H1 (cell line): ENCODE results near the gene CYP26A1. TPM values are rescaled to one million over a fixed set of nuclear protein-coding genes. Genes with fewer than 3 reads are reported as not detected.

Experiments
- CTCF ChIA-PET: fragments of 300-600 bp; sonication (Branson Sonifier 250); formaldehyde crosslinking; loops from one replicate; lab custom pipeline; 2021; ENCODE audit not compliant: partially characterized antibody; lab: Charles Lee
- POLR2A ChIA-PET: fragments of 300-600 bp; sonication (Branson Sonifier 250); formaldehyde crosslinking; loops from one replicate; lab custom pipeline; 2021; ENCODE audit warnings: inconsistent platforms; ENCODE audit not compliant: partially characterized antibody; lab: Charles Lee
- DNase-seq, 2 experiments: peaks; one replicate each; pipeline versions ENCODE4 v3.0.0 to v3.0.0-alpha.2; 2010 to 2022; ENCODE audit warnings: low spot score in 2 of 2, low read depth in 1 of 2, mixed read lengths in 1 of 2
- FAIRE-seq: peaks from 2 replicates; lab custom pipeline; 2011; peaks lifted over from hg19 to GRCh38; lab: Jason Lieb, UNC
- H2AFZ ChIP-seq: 2 replicates; pipeline ENCODE4 v1.8.1; 2012; ENCODE audit warnings: low read length, inconsistent platforms
- H2AK5ac ChIP-seq: 2 replicates; pipeline ENCODE4 v1.6.1; 2013; ENCODE audit warnings: low read depth, low read length
- H2BK120ac ChIP-seq: replicated peaks from 2 replicates; pipeline ENCODE3; 2013; ENCODE audit warnings: low read depth, low read length, inconsistent platforms
- H2BK12ac ChIP-seq: 2 replicates; pipeline ENCODE4 v1.6.1; 2013; ENCODE audit warnings: low read depth, low read length
- H2BK15ac ChIP-seq: 2 replicates; pipeline ENCODE4 v1.6.1; 2013; ENCODE audit warnings: low read length
- H2BK20ac ChIP-seq: 2 replicates; pipeline ENCODE4 v1.6.1; 2013; ENCODE audit warnings: low read length
- H2BK5ac ChIP-seq: 2 replicates; pipeline ENCODE4 v1.6.1; 2013; ENCODE audit warnings: low read depth, low read length
- H3K14ac ChIP-seq: 2 replicates; pipeline ENCODE4 v1.6.1; 2013; ENCODE audit warnings: inconsistent platforms; ENCODE audit not compliant: insufficient read length
- H3K18ac ChIP-seq: 2 replicates; pipeline ENCODE4 v1.6.1; 2013; ENCODE audit warnings: low read length; ENCODE audit errors: extremely low read depth
- H3K23ac ChIP-seq: 2 replicates; pipeline ENCODE4 v1.6.1; 2013; ENCODE audit warnings: inconsistent platforms; ENCODE audit not compliant: insufficient read length
- H3K23me2 ChIP-seq: 2 replicates; pipeline ENCODE4 v1.6.1; 2013; ENCODE audit warnings: low read depth, low read length
- H3K27ac ChIP-seq: 2 replicates; pipeline ENCODE4 v1.6.1; 2011; ENCODE audit warnings: low read depth, low read length, inconsistent platforms
- H3K27me3 ChIP-seq, 4 experiments: replicated peaks in 1 of 4; 1 replicate in 1 of 4; 2 replicates in 3 of 4; pipeline versions ENCODE4 v1.6.1 to v1.8.1; 2011 to 2013; ENCODE audit warnings: low read length in 3 of 4, mild to moderate bottlenecking in 3 of 4, inconsistent platforms in 2 of 4, mixed read lengths in 2 of 4, moderate library complexity in 1 of 4; ENCODE audit not compliant: control insufficient read depth in 3 of 4, insufficient read depth in 3 of 4; ENCODE audit errors: extremely low read depth in 1 of 4
- H3K36me3 ChIP-seq, 4 experiments: 2 replicates each; pipeline versions ENCODE4 v1.6.1 to v1.8.1; 2011 to 2013; ENCODE audit warnings: mild to moderate bottlenecking in 4 of 4, low read length in 3 of 4, moderate library complexity in 2 of 4, control low read depth in 1 of 4, inconsistent platforms in 1 of 4; ENCODE audit not compliant: insufficient read depth in 4 of 4, control insufficient read depth in 2 of 4
- H3K4ac ChIP-seq: replicated peaks from 2 replicates; pipeline ENCODE3; 2013; ENCODE audit warnings: low read length, low read depth, mixed read lengths, inconsistent platforms; ENCODE audit not compliant: insufficient read length
- H3K4me1 ChIP-seq, 4 experiments: replicated peaks in 1 of 4; 1 replicate in 1 of 4; 2 replicates in 3 of 4; pipeline versions ENCODE4 v1.6.1 to v1.8.1; 2011 to 2013; ENCODE audit warnings: low read length in 3 of 4, inconsistent platforms in 2 of 4, mixed read lengths in 1 of 4; ENCODE audit not compliant: insufficient read depth in 4 of 4, control insufficient read depth in 3 of 4
- H3K4me2 ChIP-seq, 2 experiments: 2 replicates each; pipeline versions ENCODE4 v1.6.1 to v1.8.1; 2011 to 2013; ENCODE audit warnings: low read depth in 2 of 2, low read length in 2 of 2, control low read depth in 1 of 2, inconsistent platforms in 1 of 2, mild to moderate bottlenecking in 1 of 2; ENCODE audit not compliant: insufficient read depth in 1 of 2
- H3K4me3 ChIP-seq, 4 experiments: fragments of 200-600, 300-600 bp in 1 of 4; sonication (generic), shearing (Covaris generic), sonication (Bioruptor Twin) in 1 of 4; 2 replicates each; pipeline versions ENCODE4 v1.5.1 to v1.8.1; 2011 to 2016; ENCODE audit warnings: low read length in 4 of 4, low read depth in 3 of 4, control low read depth in 2 of 4, inconsistent platforms in 2 of 4, mild to moderate bottlenecking in 2 of 4, mixed read lengths in 1 of 4, moderate library complexity in 1 of 4; ENCODE audit not compliant: insufficient read depth in 2 of 4; ENCODE audit errors: extremely low read depth in 1 of 4
- H3K56ac ChIP-seq: replicated peaks from 2 replicates; pipeline ENCODE3; 2013; ENCODE audit warnings: low read depth, mild to moderate bottlenecking, mixed read lengths, low read length, inconsistent platforms; ENCODE audit not compliant: insufficient read length
- H3K79me1 ChIP-seq: 2 replicates; pipeline ENCODE4 v1.6.1; 2013; ENCODE audit warnings: low read depth, low read length, control low read depth
- H3K79me2 ChIP-seq, 2 experiments: 2 replicates each; pipeline versions ENCODE4 v1.6.1 to v1.8.1; 2012 to 2013; ENCODE audit warnings: low read length in 2 of 2, mild to moderate bottlenecking in 2 of 2, inconsistent platforms in 1 of 2; ENCODE audit not compliant: insufficient read depth in 2 of 2, control insufficient read depth in 1 of 2
- H3K9ac ChIP-seq, 4 experiments: replicated peaks in 1 of 4; 1 replicate in 1 of 4; 2 replicates in 3 of 4; pipeline versions ENCODE4 v1.6.1 to v1.8.1; 2011 to 2013; ENCODE audit warnings: low read depth in 3 of 4, low read length in 3 of 4, control low read depth in 2 of 4, mild to moderate bottlenecking in 2 of 4, moderate library complexity in 2 of 4, inconsistent platforms in 1 of 4; ENCODE audit errors: extremely low read depth in 1 of 4
- H3K9me3 ChIP-seq, 2 experiments: 2 replicates each; pipeline versions ENCODE4 v1.6.1 to v1.8.1; 2012 to 2013; ENCODE audit warnings: mild to moderate bottlenecking in 2 of 2, moderate library complexity in 2 of 2, control low read depth in 1 of 2, inconsistent platforms in 1 of 2, low read depth in 1 of 2, low read length in 1 of 2, mixed read lengths in 1 of 2; ENCODE audit not compliant: insufficient read depth in 2 of 2
- H4K20me1 ChIP-seq, 2 experiments: replicated peaks in 1 of 2; 2 replicates each; pipeline versions ENCODE3 to v1.8.1; 2011 to 2013; ENCODE audit warnings: inconsistent platforms in 2 of 2, low read length in 2 of 2, mild to moderate bottlenecking in 1 of 2; ENCODE audit not compliant: insufficient read depth in 2 of 2, control insufficient read depth in 1 of 2
- H4K5ac ChIP-seq: 2 replicates; pipeline ENCODE4 v1.6.1; 2013; ENCODE audit warnings: low read length, low read depth, mixed read lengths, inconsistent platforms; ENCODE audit not compliant: insufficient read length
- H4K8ac ChIP-seq: 2 replicates; pipeline ENCODE4 v1.8.0; 2013; ENCODE audit warnings: mild to moderate bottlenecking, moderate library complexity, low read length, inconsistent platforms; ENCODE audit not compliant: insufficient read depth; ENCODE audit errors: extremely low read depth
- H4K91ac ChIP-seq: replicated peaks from 2 replicates; pipeline ENCODE3; 2013; ENCODE audit warnings: low read length, mixed read lengths, inconsistent platforms; ENCODE audit not compliant: insufficient read length
- ATF2 ChIP-seq: IDR thresholded peaks from 2 replicates; pipeline ENCODE4 v1.6.1; 2012; ENCODE audit warnings: low read length, inconsistent platforms
- BCL11A ChIP-seq, 2 experiments: IDR thresholded peaks; one replicate each; pipeline ENCODE4 v1.6.1; 2011; ENCODE audit warnings: low read depth in 2 of 2, low read length in 2 of 2, mild to moderate bottlenecking in 2 of 2
- EZH2 ChIP-seq: fragments of 200-600 bp; sonication (generic); IDR thresholded peaks from 2 replicates; pipeline ENCODE4 v1.7.1; 2012; ENCODE audit warnings: low read depth, mild to moderate bottlenecking, moderate library complexity, low read length, inconsistent platforms; ENCODE audit not compliant: severe bottlenecking
- NANOG ChIP-seq: IDR thresholded peaks from 2 replicates; pipeline ENCODE4 v1.6.1; 2011; ENCODE audit warnings: low read length, low read depth, mild to moderate bottlenecking, inconsistent platforms; ENCODE audit not compliant: insufficient read depth, poor library complexity, severe bottlenecking
- PHF8 ChIP-seq: fragments of 200-600 bp; sonication (generic); conservative IDR thresholded peaks from 2 replicates; pipeline ENCODE4 v1.7.1; 2012; ENCODE audit warnings: low read depth, mild to moderate bottlenecking, inconsistent platforms, low read length, moderate library complexity
- POLR2AphosphoS5 ChIP-seq: IDR thresholded peaks from 2 replicates; pipeline ENCODE4 v1.6.1; 2011; ENCODE audit warnings: low read depth, low read length
- RXRA ChIP-seq: IDR thresholded peaks from 2 replicates; pipeline ENCODE4 v1.6.1; 2011; ENCODE audit warnings: low read depth, mild to moderate bottlenecking, low read length, moderate library complexity; ENCODE audit not compliant: insufficient read depth
- ZNF274 ChIP-seq: IDR thresholded peaks from 2 replicates; pipeline ENCODE4 v1.7.0; 2012; ENCODE audit warnings: low read length, borderline replicate concordance; ENCODE audit errors: extremely low read depth
- WGBS, 2 experiments: shearing (Covaris generic) in 1 of 2; methylation state at CpG; one replicate each; pipeline versions ENCODE4 v1.1.6 to v1.1.7; 2013 to 2015; ENCODE audit warnings: low lambda C conversion rate in 2 of 2, mixed read lengths in 2 of 2, inconsistent platforms in 1 of 2, low coverage in 1 of 2, missing lambda C conversion rate in 1 of 2; ENCODE audit not compliant: insufficient replicate concordance in 2 of 2, insufficient coverage in 1 of 2, insufficient read length in 1 of 2; ENCODE audit errors: extremely low coverage in 1 of 2, missing lambda C conversion rate in 1 of 2; 5-methylcytosine and 5-hydroxymethylcytosine counted together
- polyA plus RNA-seq, 7 experiments: library from polyadenylated mRNA; depleted of rRNA in 3 of 7; stranded (reverse) in 5 of 7; unstranded in 2 of 7; fragments of >200 nt in 5 of 7; fragments of 200-250 nt in 2 of 7; gene quantifications; 1 replicate in 5 of 7; 2 replicates in 1 of 7; 4 replicates in 1 of 7; pipeline versions ENCODE4 v1.2.1 to v1.2.3, GENCODE V29; 2011 to 2013; ENCODE audit warnings: missing spikeins in 2 of 7, mixed read lengths in 2 of 7
- total RNA-seq: library from RNA; stranded (reverse); fragmentation: NEBNext Ultra II Directional; extraction: Animal tissue kit (Norgen Biotek cat#: 25700); gene quantifications from 2 replicates; pipeline ENCODE4 v1.2.1, GENCODE V29; 2021

The CYP26A1 gene
- total and polyA plus RNA-seq, 2 of the 8 experiments (the other 6 are each of a cell fraction or from before 2014, with no cell fraction given): 5.0 to 9.1 TPM

DNA sequence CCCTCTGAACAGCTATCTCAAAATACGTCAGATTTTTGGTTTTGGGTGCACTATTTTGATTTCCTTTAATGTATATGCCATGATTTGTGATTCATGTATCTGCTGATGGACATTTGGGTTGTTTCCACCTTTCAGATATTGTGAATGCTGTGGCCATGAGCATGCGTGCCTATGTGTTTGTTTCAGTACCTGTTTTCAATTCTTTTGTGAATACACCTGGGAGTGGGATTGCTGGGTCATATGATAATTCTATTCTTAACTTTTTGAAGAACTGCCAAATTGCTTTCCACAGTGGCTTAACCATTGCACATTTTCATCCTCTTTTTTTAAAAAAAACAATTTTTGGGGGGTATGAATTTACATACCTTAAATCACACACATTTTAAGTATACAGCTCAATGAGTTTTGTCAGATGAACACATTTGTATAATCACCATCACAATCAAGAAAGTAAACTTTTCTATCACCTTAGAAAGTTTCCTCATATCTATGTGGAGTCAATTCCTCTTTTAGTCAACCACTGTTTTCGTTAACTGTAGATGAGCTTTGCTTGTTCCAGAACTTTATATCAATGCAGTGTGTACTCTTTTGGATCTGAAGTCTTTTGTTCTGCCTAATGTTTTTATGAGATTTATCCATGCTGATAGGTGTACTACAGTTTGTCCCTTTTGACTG lies 36.9 kb downstream of the CYP26A1 start:
- 88% methylated on average over 3 of the region's 3 CpGs; no CpG with 5 or more reads in 1 of the 2 experiments for WGBS, 2 experiments
- 0 out of 2 replicates have a peak overlapping the region, but pooled peaks have one; percentile 90 for H2BK20ac ChIP-seq
- FAIRE-seq: no peak

More for the DNA sequence above, 36.9 kb downstream of the CYP26A1 start:
- no peak overlapping the region for H4K91ac ChIP-seq
- H3K36me3 ChIP-seq: no peaks in the 10 kb centered on the region
- no peak overlapping the region for H3K56ac ChIP-seq
- ChIA-PET CTCF (interaction anchor here (0.5 to 1.7 kb wide), 5 partner anchors 15 to 246 kb away, joined by 3 to 5 read pairs (median 4); no protein-coding TSS in a partner anchor), POLR2A (interaction anchor here (1.2 to 1.4 kb wide), 2 partner anchors 8 to 162 kb away, joined by 3 read pairs; no protein-coding TSS in a partner anchor)
- H2AFZ ChIP-seq: no peak overlapping the region
- DNase-seq: no peak
- no peaks in the 10 kb centered on the region for H4K20me1 ChIP-seq
- no peaks in the 10 kb centered on the region for H3K9me3 ChIP-seq
- no peak overlapping the region for H2BK12ac ChIP-seq
- no peak for TF ChIP-seq BCL11A (IDR thresholded peaks at IDR 0.05; ENCODE audit: low read depth in 2 of 2, low read length in 2 of 2)
- TF ChIP-seq EZH2: no peak
- no peak for TF ChIP-seq RXRA
- no peak for TF ChIP-seq PHF8
- TF ChIP-seq ZNF274: no peak
- TF ChIP-seq NANOG: no peak
- no peak for TF ChIP-seq POLR2AphosphoS5
- TF ChIP-seq ATF2: no peak
- no peaks in the 10 kb centered on the region for H3K79me2 ChIP-seq
- no peak overlapping the region for H3K14ac ChIP-seq
- no peak overlapping the region for H3K4me3 ChIP-seq
- H3K4me2 ChIP-seq: no peak overlapping the region
- no peaks in the 10 kb centered on the region; a peak in 1 of 7 replicates for H3K4me1 ChIP-seq
- no peak overlapping the region for H4K5ac ChIP-seq
- peaks cover 0 to 2% (median 0%) of the 10 kb centered on the region in 4 experiments; a peak in 2 of 7 replicates for H3K27me3 ChIP-seq
- H2BK5ac ChIP-seq: no peak overlapping the region
- H2AK5ac ChIP-seq: peak overlapping the region; percentile 39; the same call in 1 of the 2 replicates
- no peak overlapping the region for H2BK120ac ChIP-seq
- H3K18ac ChIP-seq: no peak overlapping the region
- H3K9ac ChIP-seq: no peak overlapping the region
- H3K79me1 ChIP-seq: no peaks in the 10 kb centered on the region
- H3K23me2 ChIP-seq: no peaks in the 10 kb centered on the region
- H3K27ac ChIP-seq: no peak overlapping the region
- H3K23ac ChIP-seq: no peak overlapping the region
- no peak overlapping the region for H4K8ac ChIP-seq
- no peak overlapping the region for H3K4ac ChIP-seq
- H2BK15ac ChIP-seq: no peak overlapping the region
